GM23338 (cell line): ENCODE results near the gene FAM20C. TPM values are rescaled to one million over a fixed set of nuclear protein-coding genes. Genes with fewer than 3 reads are reported as not detected.
A peak's percentile ranks its signal among the peaks of the same experiment; 100 is the strongest.

ENCODE experiments used
- ATAC-seq: fragments of 200-7000 bp; cut with Tn5 transposase; 3 replicates; pipeline ENCODE4 v1.9.1; 2020
- DNase-seq: peaks from one replicate; pipeline ENCODE4 v3.0.0-alpha.2; 2015; ENCODE audit warnings: low spot score
- H2AFZ ChIP-seq: fragments of 200-600 bp; sonication (generic); 2 replicates; pipeline ENCODE4 v1.8.0; 2016; ENCODE audit warnings: antibody characterized with exemption, mild to moderate bottlenecking, moderate library complexity
- H3F3A ChIP-seq: fragments of 200-600 bp; sonication (generic); replicated peaks from 2 replicates; pipeline ENCODE4 v1.8.0; 2017; ENCODE audit warnings: antibody characterized with exemption, mixed run types, low read depth
- H3K27ac ChIP-seq: fragments of 200-600 bp; sonication (generic); 2 replicates; pipeline ENCODE4 v1.6.1; 2016; ENCODE audit warnings: low read depth
- H3K27me3 ChIP-seq: fragments of 200-600 bp; sonication (generic); 2 replicates; pipeline ENCODE4 v1.8.0; 2016; ENCODE audit warnings: mild to moderate bottlenecking, mixed run types, moderate library complexity; ENCODE audit not compliant: insufficient read depth
- H3K36me3 ChIP-seq: fragments of 200-600 bp; sonication (generic); 2 replicates; pipeline ENCODE4 v1.8.0; 2016; ENCODE audit warnings: mild to moderate bottlenecking; ENCODE audit not compliant: insufficient read depth
- H3K4me1 ChIP-seq: fragments of 200-600 bp; sonication (generic); 2 replicates; pipeline ENCODE4 v1.8.0; 2016; ENCODE audit warnings: mild to moderate bottlenecking, moderate library complexity; ENCODE audit not compliant: insufficient read depth
- H3K4me2 ChIP-seq: fragments of 200-600 bp; sonication (generic); 2 replicates; pipeline ENCODE4 v1.7.1; 2017; ENCODE audit warnings: mixed run types
- H3K4me3 ChIP-seq: fragments of 200-600 bp; sonication (generic); 2 replicates; pipeline ENCODE4 v1.6.1; 2016; ENCODE audit warnings: mixed run types
- H3K79me2 ChIP-seq: fragments of 200-600 bp; sonication (generic); replicated peaks from 2 replicates; pipeline ENCODE4 v1.8.0; 2017; ENCODE audit warnings: mild to moderate bottlenecking; ENCODE audit not compliant: insufficient read depth
- H3K9me2 ChIP-seq: fragments of 200-600 bp; sonication (generic); 2 replicates; pipeline ENCODE4 v1.8.0; 2017; ENCODE audit not compliant: insufficient read depth
- H4K20me1 ChIP-seq: fragments of 200-600 bp; sonication (generic); replicated peaks from 2 replicates; pipeline ENCODE4 v1.8.0; 2017; ENCODE audit warnings: mild to moderate bottlenecking; ENCODE audit not compliant: insufficient read depth
- H3K27ac Mint-ChIP-seq: 2 replicates; pipeline ENCODE4 v1.8.0; 2020; ENCODE audit warnings: inconsistent platforms, mild to moderate bottlenecking, moderate library complexity, mixed read lengths
- H3K27me3 Mint-ChIP-seq: 3 replicates; pipeline ENCODE4 v1.8.0; 2022; ENCODE audit warnings: low read depth, mild to moderate bottlenecking, moderate library complexity, mixed read lengths, inconsistent platforms; ENCODE audit not compliant: insufficient read depth, poor library complexity
- H3K36me3 Mint-ChIP-seq: 3 replicates; pipeline ENCODE4 v1.8.0; 2021; ENCODE audit warnings: low read depth, mild to moderate bottlenecking, inconsistent platforms, moderate library complexity, mixed read lengths
- H3K4me1 Mint-ChIP-seq: 3 replicates; pipeline ENCODE4 v1.8.0; 2020; ENCODE audit warnings: mild to moderate bottlenecking, inconsistent platforms, mixed read lengths
- H3K4me3 Mint-ChIP-seq: 3 replicates; pipeline ENCODE4 v1.8.0; 2021; ENCODE audit warnings: moderate library complexity, mild to moderate bottlenecking, inconsistent platforms, mixed read lengths
- H3K9me3 Mint-ChIP-seq: 3 replicates; pipeline ENCODE4 v1.8.0; 2020; ENCODE audit warnings: moderate library complexity, mild to moderate bottlenecking, inconsistent platforms, mixed read lengths
- CREB1 ChIP-seq: fragments of 250-450 bp; sonication (Bioruptor Pico); IDR thresholded peaks from 2 replicates; pipeline ENCODE4 v1.5.0; 2020; ENCODE audit warnings: low read depth, mild to moderate bottlenecking, moderate library complexity
- CTCF ChIP-seq, 2 experiments: fragments of 200-600 bp in 1 of 2; sonication (generic) in 1 of 2; conservative IDR thresholded peaks; 2 replicates each; pipeline versions ENCODE4 v1.5.1 to v1.6.1; 2016 to 2017; ENCODE audit warnings: antibody characterized with exemption in 2 of 2, low read depth in 2 of 2, mild to moderate bottlenecking in 2 of 2, moderate library complexity in 1 of 2
- ETS1 ChIP-seq: IDR thresholded peaks from 2 replicates; pipeline ENCODE4 v1.6.1; 2016; ENCODE audit warnings: antibody characterized with exemption
- EZH2 ChIP-seq: fragments of 200-600 bp; sonication (generic); IDR thresholded peaks from one replicate; pipeline ENCODE4 v1.8.0; 2017; ENCODE audit warnings: antibody characterized with exemption, mild to moderate bottlenecking, low read depth; ENCODE audit not compliant: unreplicated experiment
- EZH2phosphoT487 ChIP-seq: fragments of 200-600 bp; sonication (generic); IDR thresholded peaks from one replicate; pipeline ENCODE4 v1.8.1; 2018; ENCODE audit warnings: antibody characterized with exemption; ENCODE audit not compliant: unreplicated experiment
- JUNB ChIP-seq: IDR thresholded peaks from one replicate; pipeline ENCODE4 v1.6.1; 2016; ENCODE audit warnings: antibody characterized with exemption; ENCODE audit not compliant: unreplicated experiment
- NANOG ChIP-seq: IDR thresholded peaks from 2 replicates; pipeline ENCODE4 v1.6.1; 2016; ENCODE audit warnings: antibody characterized with exemption, borderline replicate concordance
- POLR2AphosphoS5 ChIP-seq: IDR thresholded peaks from 2 replicates; pipeline ENCODE4 v1.6.1; 2016; ENCODE audit warnings: antibody characterized with exemption, low read depth
- REST ChIP-seq: IDR thresholded peaks from one replicate; pipeline ENCODE4 v1.6.1; 2018; ENCODE audit warnings: antibody characterized with exemption; ENCODE audit not compliant: unreplicated experiment
- STAT1 ChIP-seq: IDR thresholded peaks from one replicate; pipeline ENCODE4 v1.6.1; 2016; ENCODE audit warnings: antibody characterized with exemption; ENCODE audit not compliant: unreplicated experiment
- ZNF114 ChIP-seq: fragments of 250-450 bp; sonication (Bioruptor Pico); IDR thresholded peaks from 2 replicates; pipeline ENCODE4 v1.5.0; 2020; ENCODE audit warnings: mild to moderate bottlenecking, moderate library complexity
- ZNF331 ChIP-seq: fragments of 250-450 bp; sonication (Bioruptor Pico); IDR thresholded peaks from 2 replicates; pipeline ENCODE4 v1.5.0; 2020; ENCODE audit warnings: low read depth, mild to moderate bottlenecking, moderate library complexity
- ZNF462 ChIP-seq: fragments of 250-450 bp; sonication (Bioruptor Pico); IDR thresholded peaks from 2 replicates; pipeline ENCODE4 v1.5.0; 2020; ENCODE audit warnings: mild to moderate bottlenecking, moderate library complexity
- polyA plus RNA-seq: library from polyadenylated mRNA; unstranded; fragments of >200 nt; fragmentation: Nextera tagmentation; extraction: Ambion mirVana; gene quantifications from 2 replicates; pipeline ENCODE4 v1.2.1, GENCODE V29; 2016
- total RNA-seq: library from RNA; depleted of rRNA; stranded (reverse); fragments of >200 nt; shearing (Covaris generic); gene quantifications from 2 replicates; pipeline ENCODE4 v1.2.3, GENCODE V29; 2014

FAM20C gene
- total and polyA plus RNA-seq, 2 experiments from 2014 or later: 7.6 to 24.8 TPM

- Histone ChIP-seq H4K20me1 (no peaks in the 10 kb centered on the region), H3K4me3 (peak overlapping the region; percentile 47), H3K27ac (peak overlapping the region; percentile 92), H3K4me2 (peak overlapping the region; percentile 71), H3K36me3 (no peaks in the 10 kb centered on the region), H3F3A (peaks cover 6% of the 10 kb centered on the region; the same call in 1 of the 2 replicates), H3K4me1 (peaks cover 3% of the 10 kb centered on the region; the same call in 1 of the 2 replicates), H2AFZ (peak overlapping the region; percentile 67; the same call in 1 of the 2 replicates), H3K79me2 (0 out of 2 replicates have a peak, but pooled peaks cover 9% of the 10 kb centered on the region), H3K9me2 (peaks cover 13% of the 10 kb centered on the region), H3K27me3 (no peaks in the 10 kb centered on the region)
- H3K27ac Mint-ChIP-seq: peak overlapping the region; percentile 100
- H3K36me3 Mint-ChIP-seq: peaks cover 27% of the 10 kb centered on the region
- peak overlapping the region; percentile 91 for H3K4me3 Mint-ChIP-seq
- ATAC-seq: peak; percentile 91
- peaks cover 15% of the 10 kb centered on the region for H3K27me3 Mint-ChIP-seq
- TF ChIP-seq EZH2 (no peak), STAT1 (no peak), NANOG (no peak), ZNF114 (no peak), ZNF462 (CRISPR knock-in tag) (no peak), CREB1 (CRISPR knock-in tag) (peak; percentile 63), CTCF (conservative IDR thresholded peaks at IDR 0.05; ENCODE audit: low read depth in 2 of 2) (0 out of 4 replicates have a peak, but pooled peaks of 1 of the 2 experiments have one; percentile 5), REST (no peak), ZNF331 (CRISPR knock-in tag) (no peak), EZH2phosphoT487 (no peak), JUNB (no peak), ETS1 (no peak; the same call in 1 of the 2 replicates), POLR2AphosphoS5 (peak; percentile 72)
- H3K9me3 Mint-ChIP-seq: peaks cover 4% of the 10 kb centered on the region; the same call in 2 of the 3 replicates
- peak; percentile 97 for DNase-seq
- H3K4me1 Mint-ChIP-seq: peaks cover 11% of the 10 kb centered on the region
Measured at GRCh38 chr7:148932-149790, 43.2 kb upstream of the FAM20C start.
